ENCODE results near the gene CA5A. TPM values are rescaled to one million over a fixed set of nuclear protein-coding genes. Genes with fewer than 3 reads are reported as not detected.
"Not testable (repeated sequence)": the region's sequence is repeated elsewhere in the genome, so short reads cannot be mapped to it uniquely, and the experiment has no call there.

Gene CA5A
- total RNA-seq, 1 experiment from 2014 or later = not detected

DNA sequence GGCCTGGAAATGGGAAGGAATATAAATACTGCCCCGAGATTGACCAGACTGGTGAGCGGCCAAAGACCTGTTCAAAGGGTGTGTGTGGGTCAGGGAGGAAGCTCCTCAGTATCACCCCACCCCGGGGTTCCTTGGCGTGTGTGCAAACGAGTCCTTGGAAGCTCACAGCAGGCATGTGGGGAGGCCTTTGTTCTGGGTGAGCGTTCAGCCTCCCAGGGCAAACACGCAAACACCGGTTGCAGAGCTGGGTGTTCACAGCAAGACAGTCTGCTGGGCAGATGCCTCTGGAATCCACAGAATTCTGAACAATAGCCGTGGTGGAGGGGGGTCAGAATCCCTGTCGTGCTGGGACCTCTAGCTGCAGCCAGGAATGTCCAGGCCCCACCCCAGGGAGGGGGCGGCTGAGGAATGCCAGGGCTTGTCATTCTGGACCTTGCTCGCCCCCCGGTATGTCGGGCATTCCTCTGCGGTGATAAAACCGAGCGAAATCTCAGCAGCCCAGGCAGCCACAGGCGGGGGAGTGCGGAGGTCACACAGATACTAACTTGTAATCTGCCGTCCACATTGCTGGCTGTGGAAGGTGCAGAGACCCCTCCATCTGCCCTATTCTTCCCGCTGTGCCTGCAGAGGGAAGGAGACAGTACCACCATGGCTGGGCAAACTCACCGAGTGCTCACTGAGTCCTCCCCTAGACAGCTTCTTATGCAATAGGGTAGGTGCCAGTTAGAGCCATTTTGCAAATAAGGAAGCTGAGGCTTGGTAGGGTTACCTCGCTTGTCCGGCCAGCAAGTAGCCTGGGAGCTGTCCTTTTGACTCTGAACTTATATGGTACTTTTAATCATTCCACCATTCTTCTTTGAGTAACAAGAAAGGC, 65.7 kb downstream of the CA5A start:
- not testable (repeated sequence) for H3K4me3 ChIP-seq, H3K27me3 ChIP-seq, H3K9me3 ChIP-seq
- H3K36me3 ChIP-seq = peaks cover 14% of the 10 kb centered on the region
- peak; percentile 94 for DNase-seq

GRCh38 chr16:87869879-87870417, 66.4 kb downstream of the CA5A start:
- not testable (repeated sequence) for DNase-seq, H3K4me3 ChIP-seq, H3K27me3 ChIP-seq, H3K9me3 ChIP-seq
- H3K36me3 ChIP-seq = peaks cover 18% of the 10 kb centered on the region

GRCh38 chr16:87869061-87869878, 67.1 kb downstream of the CA5A start, which contains the start of gene SLC7A5:
SLC7A5 (minus strand) TSS chr16:87869507; CDS start chr16:87869422, 85 bp downstream.
- not testable (repeated sequence) for H3K27me3 ChIP-seq, H3K9me3 ChIP-seq
- DNase-seq = peak; percentile 83
- Histone ChIP-seq H3K36me3 (peaks cover 25% of the 10 kb centered on the region), H3K4me3 (peak within 1 kb of the TSS; percentile 77)

GRCh38 chr16:87868254-87869029, 67.9 kb downstream of the CA5A start:
- not testable (repeated sequence) for H3K9me3 ChIP-seq, H3K27me3 ChIP-seq, DNase-seq
- H3K4me3 ChIP-seq = peak overlapping the region; percentile 77
- H3K36me3 ChIP-seq = peaks cover 31% of the 10 kb centered on the region

DNA sequence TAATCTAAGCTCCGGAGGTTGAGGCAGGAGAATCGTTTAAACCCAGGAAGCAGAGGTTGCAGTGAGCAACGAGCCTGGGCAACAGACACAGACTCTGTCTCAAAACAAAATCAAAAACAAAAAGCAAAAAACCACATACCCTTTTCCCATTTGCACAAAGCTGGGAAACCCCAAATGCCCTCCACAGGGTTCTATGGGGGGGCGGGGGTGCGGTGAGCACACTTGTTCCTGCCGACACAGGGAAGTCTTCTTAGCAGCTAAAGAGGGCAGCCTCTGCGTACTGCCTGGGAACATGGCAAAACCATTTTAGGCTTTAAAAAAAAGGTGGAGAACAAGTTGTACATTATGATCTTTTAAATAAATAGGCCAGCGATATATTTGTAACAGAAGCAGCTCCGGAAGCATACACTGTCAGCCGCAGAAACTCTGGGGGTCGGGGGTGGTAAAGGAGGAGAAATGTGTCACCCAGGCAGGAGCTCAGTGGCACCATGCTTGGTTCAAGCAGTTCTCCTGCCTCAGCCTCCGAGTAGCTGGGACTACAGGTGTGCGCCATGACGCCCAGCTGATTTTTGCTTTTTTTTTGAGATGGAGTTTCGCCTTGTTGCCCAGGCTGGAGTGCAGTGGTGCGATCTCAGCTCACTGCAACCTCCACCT, 70.3 kb downstream of the CA5A start:
- H3K36me3 ChIP-seq = peaks cover 54% of the 10 kb centered on the region

DNA sequence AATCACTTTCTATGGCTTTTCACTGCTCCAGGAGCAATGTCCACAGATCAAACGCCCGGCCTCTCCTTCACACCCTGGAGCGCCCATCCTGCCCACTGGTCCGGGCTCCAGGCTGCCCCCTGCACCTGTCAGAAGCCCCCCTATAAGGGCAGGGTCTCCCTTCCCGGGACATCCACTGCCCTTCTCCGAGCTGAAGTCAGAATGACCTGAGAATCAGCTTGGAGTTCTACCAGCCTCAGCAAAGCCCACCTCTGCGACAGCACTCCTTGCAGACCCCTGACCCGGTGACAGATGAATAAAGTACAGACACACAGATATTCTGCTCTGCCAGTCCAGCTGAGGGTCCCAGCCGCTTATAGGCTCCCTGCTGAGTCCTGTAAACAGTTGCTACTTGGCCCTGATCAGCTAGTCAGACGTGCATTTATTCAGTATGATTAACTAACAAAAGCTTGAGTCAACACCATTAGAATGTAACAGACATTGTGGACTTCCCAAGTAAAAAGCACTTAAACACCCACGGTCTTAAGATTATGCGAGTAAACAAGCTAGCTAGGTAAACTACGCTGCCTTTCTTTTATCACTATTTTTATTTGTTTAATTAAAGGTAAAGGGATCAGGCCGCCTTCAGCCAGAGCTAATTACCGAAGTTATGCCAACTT, 71.9 kb downstream of the CA5A start:
- H3K36me3 ChIP-seq = peaks cover 65% of the 10 kb centered on the region
- no peaks in the 10 kb centered on the region for H3K9me3 ChIP-seq
- DNase-seq = no peak
- peak overlapping the region; percentile 77 for H3K4me3 ChIP-seq
- no peaks in the 10 kb centered on the region for H3K27me3 ChIP-seq

More for the DNA sequence above, 70.3 kb downstream of the CA5A start:
- not testable (repeated sequence) for H3K9me3 ChIP-seq, H3K27me3 ChIP-seq, DNase-seq
- peak overlapping the region; percentile 77 for H3K4me3 ChIP-seq

DNA sequence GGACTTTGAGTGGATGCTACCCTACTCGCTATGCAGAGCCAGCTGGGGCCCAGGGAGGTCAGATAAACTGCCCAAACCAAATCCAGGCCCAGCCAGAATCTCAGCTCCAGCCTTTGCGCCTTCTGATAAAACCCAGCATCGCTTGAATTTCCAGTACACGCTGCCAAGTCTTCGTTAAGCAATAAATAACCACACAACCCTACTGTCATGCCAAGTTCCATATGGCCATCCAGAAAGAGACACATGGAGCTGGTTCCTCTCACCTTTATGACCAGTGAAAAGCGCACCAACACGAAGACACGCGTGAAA, 73.0 kb downstream of the CA5A start:
- DNase-seq, H3K27me3 ChIP-seq, H3K9me3 ChIP-seq: not testable (repeated sequence)
- H3K36me3 ChIP-seq = peaks cover 73% of the 10 kb centered on the region
- H3K4me3 ChIP-seq = peak overlapping the region; percentile 77

- H3K27me3 ChIP-seq, DNase-seq, H3K9me3 ChIP-seq: not testable (repeated sequence)
- Histone ChIP-seq H3K36me3 (peaks cover 73% of the 10 kb centered on the region), H3K4me3 (peak overlapping the region; percentile 77)
These were observed 73.6 kb downstream of the CA5A start for GRCh38 chr16:87862597-87863326.

- Histone ChIP-seq H3K4me3 (peak overlapping the region; percentile 77), H3K36me3 (peaks cover 73% of the 10 kb centered on the region)
- H3K27me3 ChIP-seq, DNase-seq, H3K9me3 ChIP-seq: not testable (repeated sequence)
These were observed 74.8 kb downstream of the CA5A start for GRCh38 chr16:87861300-87862099.

- H3K27me3 ChIP-seq = no peaks in the 10 kb centered on the region
- peak overlapping the region; percentile 77 for H3K4me3 ChIP-seq
These were observed 75.6 kb downstream of the CA5A start for GRCh38 chr16:87860553-87861299.

DNA sequence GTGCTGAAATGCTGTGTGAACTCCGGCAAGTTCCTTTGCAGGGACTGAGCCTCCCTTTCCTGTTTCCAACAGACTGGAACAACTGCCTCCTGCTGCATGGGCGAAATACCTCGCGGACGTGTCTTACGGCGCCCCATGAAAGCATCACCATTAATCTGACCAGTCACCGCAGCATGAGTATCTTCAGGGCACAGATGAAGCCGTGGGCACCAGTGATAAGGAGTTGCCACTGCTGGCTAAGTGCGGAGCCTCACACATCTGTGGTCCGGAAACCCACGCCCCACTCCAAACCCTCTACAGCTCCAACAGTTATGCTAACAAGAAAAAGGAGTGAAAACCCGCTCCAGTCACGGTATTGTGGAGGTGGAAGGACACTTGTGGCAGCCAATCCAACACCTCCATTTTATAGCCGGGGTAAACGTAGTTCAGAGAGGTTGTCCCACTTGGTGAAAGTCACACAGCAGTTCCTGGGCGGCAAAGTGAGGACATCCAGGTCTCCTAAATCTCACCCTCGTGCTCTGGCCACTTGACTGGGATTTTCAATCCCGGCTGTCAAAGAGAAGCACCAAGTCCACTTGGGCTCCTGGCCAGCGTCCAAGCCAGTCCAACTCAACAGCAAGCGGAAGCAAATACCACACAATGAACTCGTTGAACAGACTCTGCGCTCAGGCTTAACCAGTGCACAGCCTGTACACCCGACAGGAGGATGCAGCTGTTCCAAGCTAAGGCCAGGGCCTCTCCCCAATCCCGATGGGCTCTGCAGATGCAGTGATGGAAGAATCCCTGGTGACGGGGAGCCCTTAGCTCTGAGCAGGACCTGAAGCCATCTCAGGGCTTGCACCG, 78.0 kb downstream of the CA5A start:
- H3K27me3 ChIP-seq, H3K4me3 ChIP-seq, DNase-seq, H3K9me3 ChIP-seq: not testable (repeated sequence)
- peaks cover 70% of the 10 kb centered on the region for H3K36me3 ChIP-seq

More at GRCh38 chr16:87860553-87861299, 75.6 kb downstream of the CA5A start:
- peaks cover 70% of the 10 kb centered on the region for H3K36me3 ChIP-seq
- DNase-seq = peak; percentile 82
- H3K9me3 ChIP-seq = no peaks in the 10 kb centered on the region

- Histone ChIP-seq H3K9me3 (no peaks in the 10 kb centered on the region), H3K27me3 (no peaks in the 10 kb centered on the region), H3K4me3 (no peak overlapping the region), H3K36me3 (peaks cover 70% of the 10 kb centered on the region)
- no peak for DNase-seq
These were observed 79.5 kb downstream of the CA5A start for GRCh38 chr16:87856791-87857228.
